ENCODE data around the gene FGF3.

DNA sequence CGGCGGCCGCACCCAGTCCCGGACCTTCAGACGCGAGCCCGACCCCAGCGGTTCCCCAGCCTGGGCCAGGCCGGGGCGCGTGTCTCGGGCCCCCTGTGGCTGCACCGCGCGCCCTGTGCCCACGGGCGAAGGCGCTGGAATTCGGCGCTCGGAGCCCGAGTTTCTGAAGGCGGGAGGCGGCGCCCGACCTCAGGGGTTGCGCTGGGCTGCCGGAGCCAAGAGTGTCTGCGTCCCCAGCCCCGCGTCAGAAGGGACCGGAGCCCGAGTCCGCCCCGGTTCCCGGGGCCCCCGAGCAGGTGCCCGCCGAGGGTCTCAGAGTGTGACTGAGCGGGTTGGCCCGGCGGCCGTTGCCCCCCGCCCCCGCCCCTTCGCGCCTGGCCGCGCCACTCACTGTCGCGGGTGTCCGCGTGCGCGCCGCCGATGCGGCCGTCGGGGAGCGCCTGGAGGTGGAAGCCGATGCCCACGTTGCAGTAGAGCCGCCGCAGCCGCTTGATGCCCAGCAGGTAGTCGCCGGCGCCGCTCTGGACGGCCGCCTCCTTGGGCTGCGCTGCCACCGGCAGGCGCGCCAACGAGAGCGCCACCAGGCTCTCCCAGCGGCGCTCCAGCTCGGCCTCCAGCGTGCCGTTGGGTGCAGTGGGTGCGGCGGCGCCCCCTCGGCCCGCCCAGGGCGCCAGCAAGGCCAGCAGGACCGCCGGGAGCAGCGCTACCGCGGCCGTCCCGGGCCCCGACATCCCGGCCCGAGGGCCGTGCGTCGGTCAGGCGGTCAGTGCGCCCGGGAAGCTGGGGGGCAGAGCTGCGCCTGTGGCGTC is 44.7 kb downstream of the FGF3 start:
- TF ChIP-seq, protein P1, sequence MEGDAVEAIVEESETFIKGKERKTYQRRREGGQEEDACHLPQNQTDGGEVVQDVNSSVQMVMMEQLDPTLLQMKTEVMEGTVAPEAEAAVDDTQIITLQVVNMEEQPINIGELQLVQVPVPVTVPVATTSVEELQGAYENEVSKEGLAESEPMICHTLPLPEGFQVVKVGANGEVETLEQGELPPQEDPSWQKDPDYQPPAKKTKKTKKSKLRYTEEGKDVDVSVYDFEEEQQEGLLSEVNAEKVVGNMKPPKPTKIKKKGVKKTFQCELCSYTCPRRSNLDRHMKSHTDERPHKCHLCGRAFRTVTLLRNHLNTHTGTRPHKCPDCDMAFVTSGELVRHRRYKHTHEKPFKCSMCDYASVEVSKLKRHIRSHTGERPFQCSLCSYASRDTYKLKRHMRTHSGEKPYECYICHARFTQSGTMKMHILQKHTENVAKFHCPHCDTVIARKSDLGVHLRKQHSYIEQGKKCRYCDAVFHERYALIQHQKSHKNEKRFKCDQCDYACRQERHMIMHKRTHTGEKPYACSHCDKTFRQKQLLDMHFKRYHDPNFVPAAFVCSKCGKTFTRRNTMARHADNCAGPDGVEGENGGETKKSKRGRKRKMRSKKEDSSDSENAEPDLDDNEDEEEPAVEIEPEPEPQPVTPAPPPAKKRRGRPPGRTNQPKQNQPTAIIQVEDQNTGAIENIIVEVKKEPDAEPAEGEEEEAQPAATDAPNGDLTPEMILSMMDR (IDR thresholded peaks at IDR 0.05), result no peak
- TF ChIP-seq POLR2A (IDR thresholded peaks at IDR 0.05) (no peak), EP300 (IDR thresholded peaks at IDR 0.05) (no peak)
